OCI-LY1 (cell line): ENCODE measurements around the gene AKT1.
"Not testable (repeated sequence)": the region's sequence is repeated elsewhere in the genome, so short reads cannot be mapped to it uniquely, and the experiment has no call there.

Experiments used
- H2AFZ ChIP-seq: fragments of 200-600 bp; sonication (generic), shearing (Covaris generic); 2 replicates; pipeline ENCODE4 v1.6.0; 2014; ENCODE audit warnings: antibody characterized with exemption, mild to moderate bottlenecking, low read length
- H3F3A ChIP-seq: fragments of 200-600 bp; sonication (generic), shearing (Covaris generic); 2 replicates; pipeline ENCODE4 v1.6.0; 2014; ENCODE audit warnings: mild to moderate bottlenecking, antibody characterized with exemption, low read length, moderate library complexity; ENCODE audit not compliant: insufficient read depth
- H3K27ac ChIP-seq: fragments of 200-600 bp; sonication (generic); 2 replicates; pipeline ENCODE4 v1.5.1; 2014; ENCODE audit warnings: low read length, mixed run types, mild to moderate bottlenecking, low read depth; ENCODE audit not compliant: poor library complexity, severe bottlenecking
- H3K27me3 ChIP-seq: fragments of 200-600 bp; sonication (generic); 2 replicates; pipeline ENCODE4 v1.6.0; 2014; ENCODE audit warnings: antibody characterized with exemption, mild to moderate bottlenecking, low read length, moderate library complexity; ENCODE audit not compliant: insufficient read depth
- H3K36me3 ChIP-seq: fragments of 200-600 bp; sonication (generic); 2 replicates; pipeline ENCODE4 v1.6.1; 2014; ENCODE audit warnings: mild to moderate bottlenecking, antibody characterized with exemption, low read length, moderate library complexity, mixed read lengths; ENCODE audit not compliant: insufficient read depth
- H3K4me1 ChIP-seq: fragments of 200-600 bp; sonication (generic); 2 replicates; pipeline ENCODE4 v1.5.1; 2014; ENCODE audit warnings: mild to moderate bottlenecking, low read length, moderate library complexity; ENCODE audit not compliant: insufficient read depth, severe bottlenecking
- H3K4me2 ChIP-seq: fragments of 200-600 bp; sonication (generic), shearing (Covaris generic); 2 replicates; pipeline ENCODE4 v1.6.1; 2014; ENCODE audit warnings: low read length
- H3K4me3 ChIP-seq: fragments of 200-600 bp; sonication (generic); 2 replicates; pipeline ENCODE4 v1.5.1; 2014; ENCODE audit warnings: low read length, low read depth, mild to moderate bottlenecking, mixed read lengths; ENCODE audit not compliant: poor library complexity, severe bottlenecking
- H3K79me2 ChIP-seq: fragments of 200-600 bp; shearing (Covaris generic); 2 replicates; pipeline ENCODE4 v1.6.1; 2016; ENCODE audit warnings: mixed run types, low read length, mixed read lengths; ENCODE audit not compliant: insufficient read depth
- H3K9ac ChIP-seq: fragments of 200-600 bp; sonication (generic), shearing (Covaris generic); 2 replicates; pipeline ENCODE4 v1.6.1; 2014; ENCODE audit warnings: mild to moderate bottlenecking, low read length, mixed read lengths
- H3K9me2 ChIP-seq: fragments of 200-600 bp; sonication (generic), shearing (Covaris generic); 2 replicates; pipeline ENCODE4 v1.6.1; 2014; ENCODE audit warnings: low read depth, mild to moderate bottlenecking, low read length, mixed read lengths
- H3K9me3 ChIP-seq: fragments of 200-600 bp; shearing (Covaris generic); 2 replicates; pipeline ENCODE4 v1.6.1; 2014; ENCODE audit warnings: low read length, mixed read lengths
- H4K20me1 ChIP-seq: fragments of 200-600 bp; sonication (generic), shearing (Covaris generic); 2 replicates; pipeline ENCODE4 v1.6.0; 2016; ENCODE audit warnings: mild to moderate bottlenecking, low read length; ENCODE audit not compliant: insufficient read depth
- EZH2 ChIP-seq: fragments of 200-600 bp; sonication (generic), shearing (Covaris generic); IDR thresholded peaks from 2 replicates; pipeline ENCODE4 v1.8.0; 2017; ENCODE audit warnings: borderline replicate concordance, mixed run types, mild to moderate bottlenecking, antibody characterized with exemption, low read length, moderate library complexity, mixed read lengths
- TF ChIP-seq, protein P1 (sequence below): fragments of 200-600 bp; sonication (generic), shearing (Covaris generic); IDR thresholded peaks from 2 replicates; pipeline ENCODE4 v1.5.1; 2017; ENCODE audit warnings: mild to moderate bottlenecking, antibody characterized with exemption, low read length, moderate library complexity, mixed read lengths

The AKT1 gene

DNA sequence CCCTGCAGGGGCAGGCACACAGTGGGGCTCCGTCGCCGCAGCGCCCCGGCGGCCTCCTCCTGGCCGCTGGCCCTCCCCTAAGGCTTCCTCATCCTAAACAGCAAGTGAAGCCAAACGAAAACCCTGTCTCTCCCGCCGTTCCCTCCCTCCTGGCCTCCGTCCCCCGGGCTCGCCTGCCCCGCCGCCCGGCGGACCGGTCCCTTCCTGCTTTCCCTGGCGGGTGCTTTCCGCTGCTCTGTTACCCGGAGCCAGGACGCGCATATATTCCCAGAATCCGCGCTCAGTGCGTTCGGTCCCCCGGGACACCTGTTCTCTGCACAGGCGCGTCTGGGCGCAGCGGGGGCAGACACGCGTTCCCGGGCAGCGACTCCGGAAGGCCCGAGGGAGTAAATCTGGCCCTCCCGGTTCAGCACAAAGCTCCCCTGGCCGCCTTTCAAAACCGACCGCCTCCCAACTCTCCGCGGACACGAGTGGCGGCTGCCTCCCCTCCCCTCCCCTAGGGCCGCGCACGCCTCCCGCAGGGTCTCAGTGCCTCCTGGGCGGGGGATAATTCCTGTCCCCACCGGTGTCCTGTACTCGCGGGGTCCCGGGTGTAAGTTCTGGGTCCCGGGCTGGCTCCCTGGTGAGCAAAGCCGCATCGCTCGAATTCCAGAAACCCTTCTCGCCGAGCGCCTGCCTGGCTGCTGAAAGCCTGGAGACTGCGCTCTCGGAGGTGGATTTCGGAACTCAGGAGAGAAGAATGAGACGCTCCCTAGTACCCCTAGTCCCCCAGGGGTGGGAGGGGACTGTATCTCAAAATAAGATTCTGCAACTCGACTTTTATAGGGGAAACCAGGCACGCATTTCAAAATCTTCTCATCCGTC lies 48.1 kb upstream of the AKT1 start:
- Histone ChIP-seq H3K4me2 (no peak overlapping the region), H4K20me1 (no peaks in the 10 kb centered on the region), H3K9ac (no peak overlapping the region), H3K4me3 (no peak overlapping the region), H3K36me3 (no peaks in the 10 kb centered on the region), H2AFZ (no peak overlapping the region), H3K9me3 (no peaks in the 10 kb centered on the region), H3K27me3 (peaks cover 15% of the 10 kb centered on the region), H3F3A (no peaks in the 10 kb centered on the region), H3K79me2 (no peaks in the 10 kb centered on the region), H3K27ac (no peak overlapping the region), H3K9me2 (no peaks in the 10 kb centered on the region), H3K4me1 (no peaks in the 10 kb centered on the region)
- no peak for TF ChIP-seq EZH2
- TF ChIP-seq, protein P1, sequence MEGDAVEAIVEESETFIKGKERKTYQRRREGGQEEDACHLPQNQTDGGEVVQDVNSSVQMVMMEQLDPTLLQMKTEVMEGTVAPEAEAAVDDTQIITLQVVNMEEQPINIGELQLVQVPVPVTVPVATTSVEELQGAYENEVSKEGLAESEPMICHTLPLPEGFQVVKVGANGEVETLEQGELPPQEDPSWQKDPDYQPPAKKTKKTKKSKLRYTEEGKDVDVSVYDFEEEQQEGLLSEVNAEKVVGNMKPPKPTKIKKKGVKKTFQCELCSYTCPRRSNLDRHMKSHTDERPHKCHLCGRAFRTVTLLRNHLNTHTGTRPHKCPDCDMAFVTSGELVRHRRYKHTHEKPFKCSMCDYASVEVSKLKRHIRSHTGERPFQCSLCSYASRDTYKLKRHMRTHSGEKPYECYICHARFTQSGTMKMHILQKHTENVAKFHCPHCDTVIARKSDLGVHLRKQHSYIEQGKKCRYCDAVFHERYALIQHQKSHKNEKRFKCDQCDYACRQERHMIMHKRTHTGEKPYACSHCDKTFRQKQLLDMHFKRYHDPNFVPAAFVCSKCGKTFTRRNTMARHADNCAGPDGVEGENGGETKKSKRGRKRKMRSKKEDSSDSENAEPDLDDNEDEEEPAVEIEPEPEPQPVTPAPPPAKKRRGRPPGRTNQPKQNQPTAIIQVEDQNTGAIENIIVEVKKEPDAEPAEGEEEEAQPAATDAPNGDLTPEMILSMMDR, result no peak

DNA sequence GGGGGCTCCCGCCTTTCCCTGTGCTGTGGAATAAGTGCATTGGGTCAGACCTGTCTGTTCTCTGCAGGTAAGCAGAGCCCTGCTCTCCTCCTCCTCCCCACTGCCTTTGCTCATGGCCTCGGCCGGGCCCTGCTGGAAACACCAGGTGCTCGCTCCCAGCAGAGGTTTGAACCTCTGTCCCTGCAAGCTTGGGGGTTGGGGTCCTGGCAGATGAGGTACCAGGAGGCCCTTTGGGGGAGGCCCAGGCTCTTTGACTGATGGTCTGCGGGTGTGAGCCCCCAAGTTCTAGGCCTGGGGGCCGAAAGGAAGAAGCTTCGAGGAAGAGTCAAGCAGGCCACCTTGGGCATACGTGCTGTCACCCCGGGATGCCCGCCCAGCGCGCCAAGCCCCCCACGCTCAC lies 47.5 kb upstream of the AKT1 start:
- Histone ChIP-seq H2AFZ (no peak overlapping the region), H3F3A (no peaks in the 10 kb centered on the region), H3K4me3 (no peak overlapping the region), H3K27me3 (peaks cover 11% of the 10 kb centered on the region), H4K20me1 (no peaks in the 10 kb centered on the region), H3K9ac (no peak overlapping the region), H3K27ac (no peak overlapping the region), H3K79me2 (no peaks in the 10 kb centered on the region), H3K4me2 (no peak overlapping the region), H3K36me3 (no peaks in the 10 kb centered on the region), H3K9me3 (no peaks in the 10 kb centered on the region), H3K4me1 (no peaks in the 10 kb centered on the region), H3K9me2 (no peaks in the 10 kb centered on the region)
- TF ChIP-seq, protein P1, result no peak
- no peak for TF ChIP-seq EZH2

DNA sequence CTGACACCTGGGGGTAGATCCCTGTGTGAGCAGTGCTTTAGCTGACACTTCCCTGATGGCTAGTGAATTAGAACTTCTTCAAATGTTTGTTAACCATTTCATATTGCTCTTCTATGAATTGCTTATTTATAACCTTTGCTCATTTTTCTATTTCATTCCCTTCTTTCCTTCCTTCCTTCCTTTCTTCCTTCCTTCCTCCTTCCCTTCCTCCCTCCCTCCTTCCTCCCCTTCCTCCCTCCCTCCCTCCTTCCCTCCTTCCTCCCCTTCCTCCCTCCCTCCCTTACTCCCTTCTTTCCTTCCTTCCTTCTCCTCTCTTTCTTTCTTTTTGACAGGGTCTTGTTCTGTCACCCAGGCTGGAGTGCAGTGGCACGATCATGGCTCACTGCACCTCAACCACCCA lies 46.2 kb upstream of the AKT1 start:
- TF ChIP-seq, protein P1, result no peak
- no peak for TF ChIP-seq EZH2
- no peak overlapping the region for H3K27ac ChIP-seq
- H3K4me3 ChIP-seq, result no peak overlapping the region
- no peak overlapping the region for H2AFZ ChIP-seq
- no peaks in the 10 kb centered on the region for H3F3A ChIP-seq
- no peaks in the 10 kb centered on the region for H4K20me1 ChIP-seq
- no peaks in the 10 kb centered on the region for H3K4me1 ChIP-seq
- H3K4me2 ChIP-seq, result no peak overlapping the region
- no peak overlapping the region for H3K9ac ChIP-seq
- no peaks in the 10 kb centered on the region for H3K36me3 ChIP-seq
- peaks cover 7% of the 10 kb centered on the region for H3K27me3 ChIP-seq
- H3K9me2 ChIP-seq, result no peaks in the 10 kb centered on the region
- H3K79me2 ChIP-seq, result no peaks in the 10 kb centered on the region
- no peaks in the 10 kb centered on the region for H3K9me3 ChIP-seq

DNA sequence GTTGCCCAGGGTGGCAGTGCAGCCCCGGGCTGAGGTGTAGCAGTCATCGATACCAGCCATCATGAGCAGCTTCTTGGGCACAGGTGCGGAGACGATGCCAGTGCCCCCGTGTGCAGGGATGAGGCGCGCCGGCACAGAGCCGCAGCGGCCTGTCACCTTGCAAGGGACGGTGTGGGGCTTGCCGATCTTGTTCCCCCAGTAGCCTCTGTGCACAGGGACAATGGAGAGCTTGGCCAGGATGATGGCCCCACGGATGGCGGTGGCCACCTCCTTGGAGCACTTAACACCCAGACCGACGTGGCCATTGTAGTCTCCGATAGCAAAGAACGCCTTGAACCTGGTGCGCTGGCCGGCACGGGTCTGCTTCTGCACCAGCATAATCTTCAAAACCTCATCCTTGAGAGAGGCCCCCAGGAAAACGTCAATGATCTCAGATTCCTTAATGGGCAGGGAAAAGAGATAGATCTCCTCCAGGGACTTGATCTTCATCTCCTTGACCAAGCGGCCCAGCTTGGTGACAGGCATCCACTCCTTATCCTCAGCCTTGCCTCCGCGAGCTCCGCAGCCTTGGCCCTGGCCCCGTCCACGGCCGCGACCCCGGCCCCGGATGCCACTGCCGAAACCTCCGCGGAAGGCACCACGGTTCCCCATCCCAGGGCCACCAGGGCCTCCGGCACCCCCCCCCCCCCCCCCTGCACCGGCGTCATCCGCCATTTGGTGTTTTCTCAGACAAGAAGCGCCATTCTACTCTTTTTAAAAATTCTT lies 40.8 kb upstream of the AKT1 start:
- not testable (repeated sequence) for H3K9me3 ChIP-seq, H3K36me3 ChIP-seq, H3K4me3 ChIP-seq, H3K79me2 ChIP-seq, H3K27ac ChIP-seq, H3K9me2 ChIP-seq, H3F3A ChIP-seq, H3K4me2 ChIP-seq, H3K9ac ChIP-seq, H3K27me3 ChIP-seq, H2AFZ ChIP-seq, H3K4me1 ChIP-seq, H4K20me1 ChIP-seq
